ENCODE data around the gene SCUBE1. TPM values are rescaled to one million over a fixed set of nuclear protein-coding genes. Genes with fewer than 3 reads are reported as not detected.

The SCUBE1 gene
- total RNA-seq, 4 donors from 2014 or later: 81.3 to 214 (median 141) TPM

DNA sequence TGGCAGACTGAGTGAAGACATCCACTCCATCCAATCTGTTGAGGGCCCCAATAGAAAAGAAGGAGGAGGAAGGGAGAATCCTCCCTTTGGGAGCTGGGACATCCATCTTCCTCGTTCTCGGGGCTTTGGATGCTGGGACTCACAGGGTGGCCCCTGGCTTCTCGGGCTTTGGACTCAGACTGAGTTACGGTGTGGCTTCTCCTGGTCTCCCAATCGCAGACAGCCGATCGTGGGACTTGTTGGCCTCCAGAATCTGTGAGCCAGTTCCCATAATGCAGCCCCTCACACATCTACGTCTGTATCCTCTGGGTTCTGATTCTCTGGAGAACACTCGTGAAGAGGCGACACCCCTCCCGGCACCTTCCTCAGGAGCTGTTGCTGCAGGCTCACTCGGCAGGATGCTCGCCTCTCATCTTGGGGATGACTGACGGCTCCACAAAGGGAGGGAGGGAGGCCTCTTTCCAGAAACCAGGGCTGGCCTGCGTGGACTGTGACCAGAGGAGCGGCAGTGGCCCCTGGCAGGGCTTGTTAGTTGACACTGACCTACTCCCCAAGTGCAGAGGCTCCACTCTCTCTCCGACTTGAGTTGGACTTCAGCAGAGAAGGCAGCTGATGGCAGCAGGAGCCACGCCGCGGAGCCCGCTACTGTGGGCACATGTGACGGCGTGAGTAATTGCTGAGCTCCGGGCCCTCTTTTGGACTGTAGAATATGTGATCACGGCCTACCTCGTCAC is 141.5 kb downstream of the SCUBE1 start:
- peaks cover 0 to 8% of the 10 kb centered on the region in 2 donors for H3K27me3 ChIP-seq
- 91% methylated on average over 26 of the region's 26 CpGs for WGBS, 2 donors
- no peak overlapping the region for H3K27ac ChIP-seq
- H3K4me3 ChIP-seq: no peak overlapping the region
- TF ChIP-seq EP300 (IDR thresholded peaks at IDR 0.05) (no peak), POLR2A (IDR thresholded peaks at IDR 0.05) (no peak), CTCF (IDR thresholded peaks at IDR 0.05) (no peak)
- H3K36me3 ChIP-seq: peaks cover 0 to 14% (median 0%) of the 10 kb centered on the region in 3 donors
- DNase-seq (ENCODE audit: low spot score in 2 of 2): no peak
- no peaks in the 10 kb centered on the region for H3K9me3 ChIP-seq
- H3K4me1 ChIP-seq: no peaks in the 10 kb centered on the region

- H3K27ac ChIP-seq: no peak overlapping the region
- H3K27me3 ChIP-seq: peaks cover 0 to 8% of the 10 kb centered on the region in 2 donors
- no peaks in the 10 kb centered on the region for H3K4me1 ChIP-seq
- WGBS, 2 donors: 70 to 71% methylated on average over 13 of the region's 13 CpGs
- H3K9me3 ChIP-seq: no peaks in the 10 kb centered on the region
- no peak for TF ChIP-seq EP300 (IDR thresholded peaks at IDR 0.05)
- no peak for TF ChIP-seq POLR2A (IDR thresholded peaks at IDR 0.05)
- no peak for TF ChIP-seq CTCF (IDR thresholded peaks at IDR 0.05)
- DNase-seq (ENCODE audit: low spot score in 2 of 2): no peak
- peaks cover 0 to 14% (median 0%) of the 10 kb centered on the region in 3 donors for H3K36me3 ChIP-seq
- no peak overlapping the region for H3K4me3 ChIP-seq
Measured at GRCh38 chr22:43200555-43200954, 142.6 kb downstream of the SCUBE1 start.

GRCh38 chr22:43200031-43200430 is 143.1 kb downstream of the SCUBE1 start:
- Histone ChIP-seq H3K36me3 (peaks cover 0 to 14% (median 0%) of the 10 kb centered on the region in 3 donors), H3K27me3 (peaks cover 0 to 8% of the 10 kb centered on the region in 2 donors), H3K27ac (no peak overlapping the region), H3K4me3 (no peak overlapping the region), H3K4me1 (no peaks in the 10 kb centered on the region), H3K9me3 (no peaks in the 10 kb centered on the region)
- WGBS, 2 donors: 78 to 82% methylated on average over 14 to 17 of the region's 17 CpGs
- no peak for DNase-seq (ENCODE audit: low spot score in 2 of 2)
- TF ChIP-seq EP300 (IDR thresholded peaks at IDR 0.05) (no peak), POLR2A (IDR thresholded peaks at IDR 0.05) (no peak), CTCF (IDR thresholded peaks at IDR 0.05) (no peak)

GRCh38 chr22:43199541-43199940 is 143.6 kb downstream of the SCUBE1 start:
- Histone ChIP-seq H3K9me3 (no peaks in the 10 kb centered on the region), H3K4me3 (no peak overlapping the region)
- 77 to 81% methylated on average over 11 of the region's 11 CpGs for WGBS, 2 donors

More at GRCh38 chr22:43199541-43199940, 143.6 kb downstream of the SCUBE1 start:
- H3K27ac ChIP-seq: no peak overlapping the region
- DNase-seq (ENCODE audit: low spot score in 2 of 2): no peak
- peaks cover 0 to 14% (median 0%) of the 10 kb centered on the region in 3 donors for H3K36me3 ChIP-seq
- TF ChIP-seq POLR2A (IDR thresholded peaks at IDR 0.05) (no peak), CTCF (IDR thresholded peaks at IDR 0.05) (no peak), EP300 (IDR thresholded peaks at IDR 0.05) (no peak)
- H3K4me1 ChIP-seq: no peaks in the 10 kb centered on the region
- H3K27me3 ChIP-seq: peaks cover 0 to 8% of the 10 kb centered on the region in 2 donors
